T follicular helper cell (primary cell): ENCODE measurements around the gene RASL11B.

Experiments
- DNase-seq: peaks from one replicate; pipeline ENCODE4 v3.0.0-alpha.2; 2020; ENCODE audit warnings: low read depth

Gene RASL11B

GRCh38 chr4:52915730-52916300 is 53.7 kb downstream of the RASL11B start:
- no peak for DNase-seq
